Vagina (tissue), 2 donors: ENCODE data around the gene DHX15. TPM values are rescaled to one million over a fixed set of nuclear protein-coding genes. Genes with fewer than 3 reads are reported as not detected.

Experiments used
- DNase-seq, 2 donors: peaks; one replicate each; pipeline ENCODE4 v3.0.0-alpha.2; 2017; ENCODE audit errors: extremely low spot score in 2 of 2
- H3K27ac ChIP-seq: fragments of 200-600 bp; sonication (generic); one replicate; pipeline ENCODE4 v1.5.1; 2019
- H3K27me3 ChIP-seq: fragments of 200-600 bp; sonication (generic); one replicate; pipeline ENCODE4 v1.5.1; 2019
- H3K36me3 ChIP-seq, 2 donors: fragments of 200-600 bp; sonication (generic); one replicate each; pipeline ENCODE4 v1.5.1; 2017 to 2019
- H3K4me1 ChIP-seq: fragments of 200-600 bp; sonication (generic); one replicate; pipeline ENCODE4 v1.5.1; 2019
- H3K4me3 ChIP-seq, 2 donors: fragments of 200-600 bp; sonication (generic); 1 replicate in 1 of 2; 2 replicates in 1 of 2; pipeline ENCODE4 v1.5.1; 2016 to 2019
- H3K9me3 ChIP-seq: fragments of 200-600 bp; sonication (generic); one replicate; pipeline ENCODE4 v1.5.1; 2019
- CTCF ChIP-seq, 3 experiments: fragments of 450-650 bp in 2 of 3; fragments of 200-600 bp in 1 of 3; sonication (generic) in 1 of 3; IDR thresholded peaks; one replicate each; pipeline ENCODE4 v1.5.1; 2017 to 2019; ENCODE audit warnings: antibody characterized with exemption in 3 of 3, mild to moderate bottlenecking in 2 of 3, moderate library complexity in 2 of 3
- POLR2A ChIP-seq, 2 donors: fragments of 450-650 bp; IDR thresholded peaks; one replicate each; pipeline ENCODE4 v1.6.1; 2017; ENCODE audit warnings: antibody characterized with exemption in 2 of 2, mild to moderate bottlenecking in 2 of 2, moderate library complexity in 2 of 2
- POLR2AphosphoS5 ChIP-seq, 2 donors: sonication (generic); formaldehyde crosslinking; IDR thresholded peaks; one replicate each; pipeline ENCODE4 v1.9.0; 2017; ENCODE audit warnings: antibody characterized with exemption in 2 of 2, mild to moderate bottlenecking in 2 of 2, low read depth in 1 of 2; ENCODE audit not compliant: insufficient read depth in 1 of 2
- intact Hi-C: fragments of 100-400 bp; cut with DNase I; formaldehyde crosslinking; loops from one replicate; pipeline ENCODE4 v1.15.1; 2023
- total RNA-seq: library from RNA; depleted of rRNA; stranded (reverse); fragments of >200 nt; gene quantifications from one replicate; pipeline ENCODE4 v1.2.3, GENCODE V29; 2016

DHX15 gene
- total RNA-seq, 1 donor from 2014 or later = 140 TPM

GRCh38 chr4:24521544-24521943 is 62.8 kb downstream of the DHX15 start:
- Histone ChIP-seq H3K4me1 (peaks cover 18% of the 10 kb centered on the region), H3K27me3 (no peaks in the 10 kb centered on the region), H3K4me3 (no peak overlapping the region), H3K9me3 (no peaks in the 10 kb centered on the region), H3K27ac (no peak overlapping the region), H3K36me3 (peaks cover 0 to 21% of the 10 kb centered on the region in 2 donors)
- intact Hi-C loops = no loop called here
- no peak for DNase-seq
- TF ChIP-seq POLR2A (IDR thresholded peaks at IDR 0.05) (no peak), CTCF (IDR thresholded peaks at IDR 0.05) (no peak), POLR2AphosphoS5 (IDR thresholded peaks at IDR 0.05; ENCODE audit: insufficient read depth in 1 of 2, low read depth in 1 of 2) (no peak)

- Histone ChIP-seq H3K27me3 (no peaks in the 10 kb centered on the region), H3K36me3 (peaks cover 0 to 13% of the 10 kb centered on the region in 2 donors), H3K9me3 (no peaks in the 10 kb centered on the region), H3K4me1 (peaks cover 18% of the 10 kb centered on the region), H3K4me3 (no peak overlapping the region), H3K27ac (no peak overlapping the region)
- no peak for DNase-seq
- intact Hi-C loops = no loop called here
- no peak for TF ChIP-seq POLR2A (IDR thresholded peaks at IDR 0.05)
- TF ChIP-seq POLR2AphosphoS5 (IDR thresholded peaks at IDR 0.05; ENCODE audit: insufficient read depth in 1 of 2, low read depth in 1 of 2) = no peak
- no peak for TF ChIP-seq CTCF (IDR thresholded peaks at IDR 0.05)
Measured at GRCh38 chr4:24519649-24520048, 64.7 kb downstream of the DHX15 start.

GRCh38 chr4:24517676-24518075 is 66.7 kb downstream of the DHX15 start:
- Histone ChIP-seq H3K27me3 (no peaks in the 10 kb centered on the region), H3K27ac (no peak overlapping the region), H3K4me3 (no peak overlapping the region), H3K36me3 (peaks cover 0 to 7% of the 10 kb centered on the region in 2 donors), H3K4me1 (peaks cover 18% of the 10 kb centered on the region), H3K9me3 (no peaks in the 10 kb centered on the region)
- no peak for DNase-seq
- TF ChIP-seq POLR2AphosphoS5 (IDR thresholded peaks at IDR 0.05; ENCODE audit: insufficient read depth in 1 of 2, low read depth in 1 of 2) = no peak
- TF ChIP-seq CTCF (IDR thresholded peaks at IDR 0.05) = no peak
- no peak for TF ChIP-seq POLR2A (IDR thresholded peaks at IDR 0.05)
- intact Hi-C loops = no loop called here

- H3K4me3 ChIP-seq = no peak overlapping the region
- no peaks in the 10 kb centered on the region for H3K27me3 ChIP-seq
- no peak overlapping the region for H3K27ac ChIP-seq
- intact Hi-C loops = no loop called here
- H3K9me3 ChIP-seq = no peaks in the 10 kb centered on the region
- no peak for DNase-seq
- peaks cover 18% of the 10 kb centered on the region for H3K4me1 ChIP-seq
- TF ChIP-seq CTCF (IDR thresholded peaks at IDR 0.05) = no peak
- TF ChIP-seq POLR2A (IDR thresholded peaks at IDR 0.05) = no peak
- no peak for TF ChIP-seq POLR2AphosphoS5 (IDR thresholded peaks at IDR 0.05; ENCODE audit: insufficient read depth in 1 of 2, low read depth in 1 of 2)
- H3K36me3 ChIP-seq = peaks cover 0 to 5% of the 10 kb centered on the region in 2 donors
Measured at GRCh38 chr4:24516926-24517325, 67.4 kb downstream of the DHX15 start.

- intact Hi-C loops = no loop called here
- no peak for DNase-seq
- no peaks in the 10 kb centered on the region for H3K27me3 ChIP-seq
- H3K4me1 ChIP-seq = peaks cover 18% of the 10 kb centered on the region
- TF ChIP-seq CTCF (IDR thresholded peaks at IDR 0.05) (no peak), POLR2A (IDR thresholded peaks at IDR 0.05) (no peak), POLR2AphosphoS5 (IDR thresholded peaks at IDR 0.05; ENCODE audit: insufficient read depth in 1 of 2, low read depth in 1 of 2) (no peak)
- no peak overlapping the region for H3K27ac ChIP-seq
- H3K4me3 ChIP-seq = no peak overlapping the region
- H3K36me3 ChIP-seq = peaks cover 0 to 5% of the 10 kb centered on the region in 2 donors
- no peaks in the 10 kb centered on the region for H3K9me3 ChIP-seq
Measured at GRCh38 chr4:24515698-24516097, 68.7 kb downstream of the DHX15 start.
